Prostate gland (tissue), 2 donors: ENCODE data around the gene TNFSF11. TPM values are rescaled to one million over a fixed set of nuclear protein-coding genes. Genes with fewer than 3 reads are reported as not detected.
A peak's percentile ranks its signal among the peaks of the same experiment; 100 is the strongest.

Experiments used
- DNase-seq: peaks from one replicate; pipeline ENCODE4 v3.0.0-alpha.2; 2019; ENCODE audit warnings: low spot score
- H3K27ac ChIP-seq, 2 donors: fragments of 200-600 bp; sonication (generic); 2 replicates each; pipeline ENCODE4 v1.5.1; 2017 to 2019
- H3K27me3 ChIP-seq: fragments of 200-600 bp; sonication (generic); replicated peaks from 2 replicates; pipeline ENCODE4 v1.5.1; 2019; ENCODE audit not compliant: insufficient read depth
- H3K36me3 ChIP-seq, 2 donors: fragments of 200-600 bp; sonication (generic); 1 replicate in 1 of 2; 2 replicates in 1 of 2; pipeline versions ENCODE4 v1.5.1 to v1.8.1; 2017 to 2019
- H3K4me1 ChIP-seq: fragments of 200-600 bp; sonication (generic); replicated peaks from 2 replicates; pipeline ENCODE4 v1.5.1; 2019
- H3K4me3 ChIP-seq, 2 donors: fragments of 200-600 bp; sonication (generic); 2 replicates each; pipeline ENCODE4 v1.5.1; 2017 to 2019
- H3K9me3 ChIP-seq: fragments of 200-600 bp; sonication (generic); 2 replicates; pipeline ENCODE4 v1.5.1; 2017
- CTCF ChIP-seq, 4 experiments: fragments of 200-600 bp in 2 of 4; fragments of 450-650 bp in 2 of 4; sonication (generic) in 2 of 4; IDR thresholded peaks; 1 replicate in 3 of 4; 2 replicates in 1 of 4; pipeline ENCODE4 v1.5.1; 2016 to 2019; ENCODE audit warnings: antibody characterized with exemption in 4 of 4, mild to moderate bottlenecking in 2 of 4, moderate library complexity in 2 of 4
- POLR2A ChIP-seq: fragments of 450-650 bp; IDR thresholded peaks from one replicate; pipeline ENCODE4 v1.6.1; 2016; ENCODE audit warnings: antibody characterized with exemption, mild to moderate bottlenecking
- POLR2AphosphoS5 ChIP-seq: sonication (generic); formaldehyde crosslinking; IDR thresholded peaks from one replicate; pipeline ENCODE4 v1.6.1; 2017; ENCODE audit warnings: antibody characterized with exemption
- WGBS: methylation state at CpG from one replicate; pipeline ENCODE4 v1.1.5; 2018; 5-methylcytosine and 5-hydroxymethylcytosine counted together
- intact Hi-C: fragments of 100-400 bp; cut with DNase I; formaldehyde crosslinking; loops from one replicate; pipeline ENCODE4 v1.14.2; 2022
- total RNA-seq, 2 donors: library from RNA; depleted of rRNA; stranded (reverse); fragments of >200 nt; gene quantifications; one replicate each; pipeline ENCODE4 v1.1.0, GENCODE V29; 2016

The TNFSF11 gene, protein sequence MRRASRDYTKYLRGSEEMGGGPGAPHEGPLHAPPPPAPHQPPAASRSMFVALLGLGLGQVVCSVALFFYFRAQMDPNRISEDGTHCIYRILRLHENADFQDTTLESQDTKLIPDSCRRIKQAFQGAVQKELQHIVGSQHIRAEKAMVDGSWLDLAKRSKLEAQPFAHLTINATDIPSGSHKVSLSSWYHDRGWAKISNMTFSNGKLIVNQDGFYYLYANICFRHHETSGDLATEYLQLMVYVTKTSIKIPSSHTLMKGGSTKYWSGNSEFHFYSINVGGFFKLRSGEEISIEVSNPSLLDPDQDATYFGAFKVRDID
- total RNA-seq = 1 to 10 TPM in 1 of 2 donors, not detected in 1; 1.2 TPM

- Histone ChIP-seq H3K27me3 (peaks cover 2% of the 10 kb centered on the region), H3K9me3 (no peaks in the 10 kb centered on the region), H3K27ac (no peak within 1 kb of the TSS), H3K4me3 (peak within 1 kb of the TSS in 1 of 2 donors; percentile 18), H3K4me1 (no peaks in the 10 kb centered on the region), H3K36me3 (no peaks in the 10 kb centered on the region)
- no peak for DNase-seq
- WGBS = 9% methylated on average over 20 of the region's 39 CpGs
- TF ChIP-seq CTCF (IDR thresholded peaks at IDR 0.05) (no peak), POLR2AphosphoS5 (no peak), POLR2A (no peak)
- intact Hi-C loops = no loop called here
Observed at GRCh38 chr13:42574011-42574410, at the start of gene TNFSF11. TSS of gene TNFSF11 (plus strand) at chr13:42574152. CDS start at chr13:42574304, 152 bp downstream.

DNA sequence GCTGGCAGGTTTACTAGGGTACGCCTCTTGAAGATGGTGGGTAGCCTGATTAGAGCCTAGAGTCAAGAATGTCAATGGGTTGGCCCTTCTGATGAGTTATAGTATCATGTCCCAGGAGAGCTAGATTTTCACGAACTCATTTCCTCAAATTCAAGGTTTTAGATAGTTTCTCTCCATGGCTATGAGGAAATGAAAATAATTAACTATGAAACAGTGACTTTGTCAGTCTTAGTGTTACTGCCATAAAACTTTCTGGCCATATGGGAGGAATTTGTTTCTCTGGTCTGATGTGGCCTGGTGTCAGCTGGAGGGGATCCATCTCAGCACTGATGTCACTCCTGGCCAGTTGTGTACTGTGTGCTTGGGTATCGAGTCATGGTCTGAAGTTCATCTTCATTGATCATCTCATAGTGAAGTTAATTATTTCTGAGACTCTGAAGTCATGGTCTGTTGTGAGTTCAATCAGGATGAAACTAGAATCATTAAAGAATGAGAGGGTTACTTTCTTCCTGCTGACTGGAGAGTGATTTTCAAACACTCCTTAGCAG, 49.4 kb upstream of the TNFSF11 start:
- no peak for DNase-seq
- Histone ChIP-seq H3K4me3 (no peak overlapping the region), H3K27ac (no peak overlapping the region), H3K4me1 (no peaks in the 10 kb centered on the region), H3K27me3 (no peaks in the 10 kb centered on the region), H3K36me3 (no peaks in the 10 kb centered on the region), H3K9me3 (no peaks in the 10 kb centered on the region)
- TF ChIP-seq POLR2A (no peak), POLR2AphosphoS5 (no peak), CTCF (IDR thresholded peaks at IDR 0.05) (no peak)
- intact Hi-C loops = no loop called here
- WGBS = 77% methylated on average over 3 of the region's 3 CpGs

GRCh38 chr13:42525035-42525504, 48.9 kb upstream of the TNFSF11 start:
- Histone ChIP-seq H3K27ac (no peak overlapping the region), H3K4me1 (no peaks in the 10 kb centered on the region), H3K9me3 (no peaks in the 10 kb centered on the region), H3K36me3 (no peaks in the 10 kb centered on the region), H3K27me3 (no peaks in the 10 kb centered on the region), H3K4me3 (no peak overlapping the region)
- DNase-seq = no peak
- WGBS = 83% methylated on average over 2 of the region's 2 CpGs
- TF ChIP-seq CTCF (IDR thresholded peaks at IDR 0.05) (no peak), POLR2AphosphoS5 (no peak), POLR2A (no peak)
- intact Hi-C loops = no loop called here

GRCh38 chr13:42526276-42526675, 47.7 kb upstream of the TNFSF11 start:
- H3K27ac ChIP-seq = no peak overlapping the region
- intact Hi-C loops = no loop called here
- no peaks in the 10 kb centered on the region for H3K36me3 ChIP-seq
- DNase-seq = no peak
- H3K4me1 ChIP-seq = no peaks in the 10 kb centered on the region
- no peak for TF ChIP-seq POLR2AphosphoS5
- no peak for TF ChIP-seq POLR2A
- TF ChIP-seq CTCF (IDR thresholded peaks at IDR 0.05) = no peak
- WGBS = 59% methylated on average over 3 of the region's 3 CpGs
- H3K4me3 ChIP-seq = no peak overlapping the region
- no peaks in the 10 kb centered on the region for H3K27me3 ChIP-seq
- no peaks in the 10 kb centered on the region for H3K9me3 ChIP-seq

GRCh38 chr13:42526804-42527203, 47.1 kb upstream of the TNFSF11 start:
- Histone ChIP-seq H3K27ac (no peak overlapping the region), H3K9me3 (no peaks in the 10 kb centered on the region), H3K4me1 (no peaks in the 10 kb centered on the region), H3K36me3 (no peaks in the 10 kb centered on the region), H3K27me3 (no peaks in the 10 kb centered on the region), H3K4me3 (no peak overlapping the region)
- no peak for DNase-seq
- 63% methylated on average over 3 of the region's 3 CpGs for WGBS
- TF ChIP-seq CTCF (IDR thresholded peaks at IDR 0.05) (no peak), POLR2AphosphoS5 (no peak), POLR2A (no peak)
- intact Hi-C loops = no loop called here
